Right ventricle myocardium superior (tissue), 1 donor: ENCODE data around the gene STK11IP. TPM values are rescaled to one million over a fixed set of nuclear protein-coding genes. Genes with fewer than 3 reads are reported as not detected.

Source experiments
- ATAC-seq: fragments of 200-7000 bp; cut with Tn5 transposase; one replicate; pipeline ENCODE4 v1.9.1; 2020; ENCODE audit warnings: mild to moderate bottlenecking; ENCODE audit not compliant: poor library complexity
- DNase-seq: peaks from one replicate; pipeline ENCODE4 v3.0.0-alpha.2; 2020
- intact Hi-C: fragments of 100-400 bp; cut with DNase I; formaldehyde crosslinking; loops from one replicate; pipeline ENCODE4 v1.11.2; 2022
- total RNA-seq: library from RNA; stranded (reverse); fragmentation: NEBNext Ultra II Directional; extraction: Animal tissue kit (Norgen Biotek cat#: 25700); gene quantifications from one replicate; pipeline ENCODE4 v1.2.1, GENCODE V29; 2021
- donor health status: DM: no; HTN: yes; CAD: no; lungs with severe emphysema.

The STK11IP gene
- total RNA-seq, 1 donor from 2014 or later, result 15.6 TPM

DNA sequence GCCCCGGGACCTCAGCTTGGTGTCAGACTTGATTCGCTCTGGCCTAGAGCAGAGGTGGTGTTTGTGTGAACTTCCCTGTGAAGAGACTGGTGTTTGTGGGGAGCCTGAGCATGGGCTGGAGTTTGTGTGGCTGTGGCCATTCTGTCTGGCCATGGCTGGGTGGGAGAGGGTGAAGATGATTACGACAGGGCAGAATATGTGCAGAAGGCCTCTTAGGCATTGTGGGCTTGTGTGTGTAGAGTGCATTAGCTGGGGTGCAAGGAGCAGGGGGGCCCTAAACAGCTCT is 36.8 kb upstream of the STK11IP start:
- no peak for ATAC-seq
- intact Hi-C loops, result loop anchor here (5.0 kb wide), 1 partner anchor 81 kb away; no protein-coding TSS in a partner anchor
- DNase-seq, result no peak

DNA sequence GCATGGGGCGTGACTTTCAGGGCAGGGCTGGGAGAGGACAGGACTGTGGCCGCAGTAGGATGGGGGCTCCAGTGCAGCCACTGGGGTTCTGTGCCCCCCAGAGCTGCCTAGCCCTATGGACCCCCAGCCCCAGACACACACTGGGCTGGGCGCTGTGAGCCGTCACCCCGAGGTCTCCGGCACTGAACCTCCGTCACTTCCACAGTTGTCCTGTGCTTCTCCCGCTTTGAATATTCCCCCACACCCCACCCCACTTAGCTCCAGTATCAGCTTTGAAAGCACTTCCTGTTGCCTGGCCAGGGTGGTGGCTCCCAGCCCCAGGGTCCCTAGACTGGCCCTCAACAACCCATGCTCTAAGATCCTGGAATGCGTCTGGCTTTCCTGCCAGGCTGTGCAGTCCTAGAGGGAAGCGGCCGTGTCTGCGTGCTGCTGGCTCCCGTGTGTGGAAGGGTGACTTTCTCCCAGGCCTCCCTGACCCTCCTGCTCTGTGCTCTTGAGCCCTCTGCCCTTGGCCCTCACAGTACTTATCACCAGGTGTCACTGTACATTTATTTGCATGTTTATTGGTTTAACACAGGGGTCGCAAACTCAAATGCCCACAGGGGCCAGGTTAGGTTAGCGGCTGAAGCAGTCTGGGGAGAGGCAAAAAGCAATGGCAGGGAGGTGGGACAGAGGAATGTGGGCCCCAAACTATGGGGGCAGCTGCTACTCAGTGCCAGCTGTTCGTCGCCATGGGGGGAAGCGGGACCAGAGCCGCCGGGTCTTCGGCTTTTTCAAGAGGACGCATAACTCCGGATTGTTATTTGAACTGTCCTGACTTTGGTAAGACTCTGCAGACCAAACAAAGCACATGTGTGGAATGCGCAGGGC is 36.2 kb upstream of the STK11IP start:
- ATAC-seq (peak; percentile 28), DNase-seq (no peak)
- intact Hi-C loops, result loop anchor here (5.0 kb wide), 1 partner anchor 81 kb away; no protein-coding TSS in a partner anchor

DNA sequence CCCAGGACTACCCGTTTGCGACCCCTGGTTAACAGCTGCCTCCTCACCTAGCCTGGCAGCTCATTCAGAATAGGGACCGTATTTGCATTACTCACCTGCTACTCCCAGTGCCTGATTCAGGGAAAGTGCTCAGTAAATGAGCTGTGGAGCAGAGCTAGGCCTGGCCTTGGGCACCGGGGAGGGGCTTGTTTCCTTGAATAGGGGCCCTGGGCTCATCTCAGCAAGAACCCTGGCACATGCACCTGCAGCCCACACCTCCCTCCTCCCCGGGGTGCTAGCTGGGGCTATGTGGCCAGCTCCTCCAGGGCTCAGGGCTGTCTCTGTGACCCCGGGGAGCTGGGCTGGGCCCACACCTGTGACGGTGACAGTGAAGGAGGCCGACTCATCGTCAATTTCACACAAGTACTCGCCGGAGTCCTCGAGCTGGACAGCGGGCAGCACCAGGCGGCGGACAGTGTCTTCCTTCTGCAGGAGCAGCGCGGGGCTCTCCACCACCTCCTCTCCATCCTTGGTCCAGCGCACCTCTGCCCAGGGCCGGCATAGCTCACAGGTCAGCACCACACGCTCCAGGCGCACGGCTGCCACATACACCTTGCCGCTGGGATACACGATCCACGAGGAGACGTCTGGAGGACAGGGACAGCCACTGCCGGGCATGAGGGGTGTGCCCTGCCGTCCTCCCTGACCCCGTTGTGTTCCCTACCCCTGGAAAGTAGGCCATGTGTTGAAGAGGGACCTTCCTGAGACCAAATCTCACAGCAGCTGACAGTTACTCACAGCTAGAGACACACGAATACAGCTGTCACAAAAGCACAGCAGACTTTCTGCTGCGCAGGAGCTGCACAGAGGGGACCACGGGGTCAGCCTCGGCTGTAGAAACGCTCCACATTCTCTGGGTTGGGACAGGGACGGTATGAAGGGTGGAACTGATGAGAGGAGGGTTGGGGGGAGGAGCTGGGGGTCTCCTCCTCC is 35.3 kb upstream of the STK11IP start:
- ATAC-seq (no peak), DNase-seq (no peak)
- intact Hi-C loops, result loop anchor here (5.0 kb wide), 1 partner anchor 80 kb away; no protein-coding TSS in a partner anchor

DNA sequence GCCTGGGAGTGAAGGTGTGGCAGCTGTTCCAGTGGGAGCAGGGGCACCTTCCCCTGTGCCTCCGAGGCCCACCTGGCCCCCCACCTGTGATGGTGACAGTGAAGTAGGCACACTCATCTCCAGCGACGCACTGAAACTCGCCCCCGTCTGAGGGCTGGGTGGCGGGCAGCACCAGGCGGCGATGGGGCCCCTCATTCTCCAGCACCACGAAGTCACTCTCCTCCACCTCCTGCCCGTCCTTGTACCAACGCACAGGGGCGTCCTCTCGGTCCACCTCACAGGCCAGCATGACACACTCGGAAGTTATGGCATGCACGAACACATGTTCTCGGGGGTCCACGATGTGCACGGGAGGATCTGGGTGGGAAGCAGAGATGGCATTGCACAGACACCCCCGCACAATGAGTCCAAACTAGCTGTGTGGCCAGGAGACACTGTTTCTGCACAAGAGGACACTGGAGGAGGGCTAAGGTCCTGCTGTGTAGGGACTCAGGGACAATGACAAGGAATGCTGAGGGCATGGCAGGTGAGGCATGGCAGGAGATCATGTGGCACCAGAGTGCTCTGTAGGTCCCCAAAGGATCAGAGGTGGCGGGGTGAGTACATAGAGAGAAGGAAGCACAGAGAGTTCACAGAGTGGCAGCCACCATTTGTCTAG is 34.3 kb upstream of the STK11IP start:
- intact Hi-C loops, result loop anchor here (5.0 kb wide), 1 partner anchor 79 kb away; no protein-coding TSS in a partner anchor
- DNase-seq (no peak), ATAC-seq (no peak)

DNA sequence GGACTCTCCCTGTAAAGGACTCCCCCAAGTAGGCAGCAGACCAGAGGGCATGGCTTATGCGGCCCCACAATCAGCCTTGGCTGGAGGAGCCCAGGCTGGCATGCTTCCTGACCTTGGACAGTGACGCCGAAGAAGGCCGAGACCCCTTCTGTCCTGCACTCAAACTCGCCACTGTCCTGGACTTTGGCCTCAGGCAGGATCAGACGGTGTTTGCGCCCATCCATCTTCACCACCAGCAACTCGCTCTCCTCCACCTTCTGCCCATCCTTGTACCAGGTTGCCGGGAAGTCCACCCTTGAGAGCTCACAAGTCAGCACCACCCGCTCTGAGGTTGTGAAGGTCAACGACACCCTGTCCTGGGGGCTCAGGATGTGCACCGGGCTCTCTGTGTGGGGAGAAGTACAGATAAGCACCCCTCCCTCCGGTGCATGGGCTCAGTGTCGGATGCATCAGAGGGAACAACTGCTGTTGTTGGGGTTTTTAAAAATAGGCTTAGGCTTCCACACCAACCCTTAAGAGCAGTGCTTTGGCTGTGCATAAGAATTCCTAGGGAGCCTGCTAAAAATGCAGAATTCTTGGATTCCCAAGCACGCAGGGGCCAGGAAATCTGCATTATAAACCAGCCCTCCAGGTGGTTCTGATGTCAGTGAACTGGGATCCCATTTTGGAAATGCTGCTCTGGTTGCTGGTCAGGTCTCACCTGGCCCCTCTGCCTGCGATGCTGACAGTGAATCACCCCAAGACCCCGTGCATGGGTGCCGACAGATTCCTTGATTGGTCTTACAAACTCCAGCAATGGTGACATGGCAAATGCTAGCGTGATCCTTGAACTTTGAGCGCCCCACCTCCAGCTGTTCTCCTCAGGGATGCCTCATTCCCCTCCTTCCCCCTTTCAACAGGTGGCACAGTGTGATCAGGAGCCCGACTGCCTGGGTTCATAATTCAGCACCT is 32.3 kb upstream of the STK11IP start:
- intact Hi-C loops, result no loop called here
- DNase-seq (no peak), ATAC-seq (no peak)

DNA sequence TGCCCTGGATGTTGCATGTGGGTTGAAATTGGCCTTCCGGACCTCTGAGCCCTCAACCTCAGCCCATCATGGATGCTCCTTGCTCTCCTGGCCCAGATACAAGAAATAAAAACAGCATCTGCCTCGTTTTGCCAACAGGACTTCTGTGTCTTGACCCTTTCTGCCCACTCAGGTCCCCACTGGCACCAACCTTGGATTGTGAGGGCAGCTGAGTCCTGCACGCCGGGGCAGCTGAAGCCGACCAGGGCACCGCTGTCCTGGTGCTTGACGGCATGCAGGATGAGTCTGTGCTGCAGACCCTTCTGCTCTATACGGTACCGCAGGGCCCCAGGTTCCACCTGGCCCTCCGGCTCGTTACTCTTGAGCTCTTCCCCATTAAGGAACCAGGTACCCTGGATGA is 31.0 kb upstream of the STK11IP start:
- intact Hi-C loops, result no loop called here
- ATAC-seq (no peak), DNase-seq (no peak)

DNA sequence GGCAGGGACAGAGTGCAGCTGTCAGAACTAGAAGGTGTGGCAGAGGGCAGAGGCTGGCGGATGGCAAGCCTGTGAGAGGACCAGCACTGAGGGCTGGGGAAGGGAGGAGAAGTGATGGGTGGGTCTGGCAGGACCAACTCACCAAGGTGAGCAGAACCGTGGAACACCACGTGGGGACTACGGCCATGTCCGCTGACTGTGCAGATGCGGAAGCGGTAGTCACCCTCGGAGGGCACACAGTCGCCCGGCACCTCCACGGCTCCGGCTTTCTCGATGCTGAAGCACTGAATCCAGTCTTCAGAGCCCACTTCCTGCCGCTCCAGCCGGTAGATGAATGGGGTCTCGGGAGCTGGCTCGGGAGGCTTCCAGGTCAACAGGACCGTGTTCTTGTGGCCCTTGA is 30.5 kb upstream of the STK11IP start:
- DNase-seq (peak; percentile 37), ATAC-seq (no peak)
- intact Hi-C loops, result no loop called here

DNA sequence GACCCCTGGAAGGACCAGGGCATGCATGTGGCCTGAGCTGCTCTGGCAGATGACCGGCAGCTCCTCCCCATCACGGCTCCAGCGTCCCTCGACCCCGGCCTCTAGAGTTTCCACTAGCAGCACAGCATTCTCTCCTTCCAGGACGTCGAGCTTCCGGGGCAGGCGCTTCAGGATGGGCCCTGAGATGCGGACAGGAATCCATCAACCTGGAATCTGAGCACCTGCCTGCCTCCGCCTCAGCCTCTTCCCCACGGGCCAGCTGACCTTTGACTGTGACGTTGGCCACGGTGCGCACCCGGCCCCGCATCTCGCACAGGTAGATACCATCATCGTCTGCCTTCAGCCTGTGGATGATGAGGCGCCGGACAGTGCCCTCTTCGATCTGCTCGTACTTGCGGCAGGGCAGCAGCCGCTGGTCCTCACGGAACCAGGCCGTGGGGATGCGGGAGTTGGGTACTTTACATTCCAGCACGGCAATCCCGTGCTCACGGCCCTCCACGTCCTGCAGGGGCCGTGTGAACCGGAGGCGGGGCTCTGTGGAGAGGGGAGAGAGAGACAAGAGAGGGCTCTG is 29.8 kb upstream of the STK11IP start:
- intact Hi-C loops, result no loop called here
- ATAC-seq (no peak), DNase-seq (no peak)

DNA sequence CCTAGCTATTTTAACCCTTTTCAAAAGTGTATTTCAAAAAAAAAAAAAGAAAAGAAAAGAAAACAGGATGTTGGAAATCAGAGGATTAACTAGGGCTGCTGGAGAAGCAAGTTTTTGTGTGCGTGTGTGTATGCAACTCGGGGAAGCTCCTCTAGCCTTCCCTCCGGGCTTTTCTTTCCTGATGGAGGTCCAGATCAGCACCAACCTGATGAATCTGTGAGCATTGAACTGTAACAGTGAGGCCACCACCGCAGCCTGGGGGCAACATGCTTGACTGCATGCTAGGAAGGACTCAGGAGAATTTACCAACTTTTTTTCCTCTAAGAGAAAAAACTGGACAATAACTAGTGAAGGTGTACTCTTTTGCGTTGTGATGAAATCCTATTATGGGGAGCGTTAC is 28.6 kb upstream of the STK11IP start:
- no peak for ATAC-seq
- intact Hi-C loops, result no loop called here

DNA sequence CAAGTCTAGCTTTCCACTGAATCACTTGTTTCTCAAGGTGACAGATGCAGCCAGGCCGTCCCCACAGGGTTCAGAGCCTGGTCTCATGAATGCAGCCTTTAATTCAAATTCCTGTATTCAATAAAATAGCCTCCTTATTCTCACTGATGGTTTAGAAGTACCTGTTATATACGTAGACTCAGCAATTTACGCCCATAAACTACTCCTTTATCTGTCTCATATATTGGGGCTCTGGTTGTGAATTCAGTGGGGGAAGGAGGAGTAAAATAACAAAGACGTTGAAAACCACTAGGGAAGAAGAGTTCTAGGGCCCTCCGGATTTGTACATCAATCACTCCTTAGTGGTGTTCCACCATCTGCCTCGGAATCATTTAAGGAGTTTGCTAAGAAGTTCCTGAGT is 28.0 kb upstream of the STK11IP start:
- intact Hi-C loops, result no loop called here
- ATAC-seq (no peak), DNase-seq (no peak)

More for the DNA sequence above, 28.6 kb upstream of the STK11IP start:
- DNase-seq, result no peak

DNA sequence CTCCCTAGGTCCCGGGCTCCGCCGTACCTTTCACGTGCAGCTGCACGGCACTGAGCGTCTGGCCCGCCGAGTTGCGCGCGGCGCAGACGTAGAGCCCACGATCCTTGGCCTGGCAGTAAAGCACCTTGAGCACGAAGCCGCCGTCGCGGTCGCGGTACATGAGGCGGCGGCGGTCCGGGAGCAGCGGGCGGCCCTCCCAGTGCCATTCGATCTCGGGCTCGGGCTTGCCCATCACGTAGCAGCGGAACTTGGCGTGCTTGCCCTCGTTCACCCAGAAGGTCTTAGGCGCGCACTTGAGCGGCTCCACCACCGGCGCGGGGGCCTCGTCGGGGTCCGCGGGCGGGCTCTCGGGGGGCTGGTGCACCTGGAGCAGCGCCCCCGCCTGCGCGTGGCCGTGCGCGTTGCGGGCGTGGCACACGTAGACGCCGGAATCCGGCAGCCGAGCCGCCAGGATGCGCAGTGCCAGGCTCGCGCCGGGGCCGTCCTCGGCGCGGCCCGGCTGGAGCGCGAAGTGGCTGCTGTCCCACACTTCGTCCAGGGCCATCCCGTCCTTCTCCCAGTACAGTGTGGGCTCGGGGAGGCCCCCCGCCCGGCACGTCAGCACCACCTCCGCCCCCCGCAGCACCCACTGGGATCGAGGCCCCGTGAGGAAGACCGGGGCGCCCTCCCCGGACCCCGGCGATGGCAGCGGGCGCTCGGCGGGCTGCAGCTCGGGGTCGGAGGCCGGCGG is 27.3 kb upstream of the STK11IP start:
- DNase-seq, result no peak
- intact Hi-C loops, result no loop called here
- peak; percentile 36 for ATAC-seq

DNA sequence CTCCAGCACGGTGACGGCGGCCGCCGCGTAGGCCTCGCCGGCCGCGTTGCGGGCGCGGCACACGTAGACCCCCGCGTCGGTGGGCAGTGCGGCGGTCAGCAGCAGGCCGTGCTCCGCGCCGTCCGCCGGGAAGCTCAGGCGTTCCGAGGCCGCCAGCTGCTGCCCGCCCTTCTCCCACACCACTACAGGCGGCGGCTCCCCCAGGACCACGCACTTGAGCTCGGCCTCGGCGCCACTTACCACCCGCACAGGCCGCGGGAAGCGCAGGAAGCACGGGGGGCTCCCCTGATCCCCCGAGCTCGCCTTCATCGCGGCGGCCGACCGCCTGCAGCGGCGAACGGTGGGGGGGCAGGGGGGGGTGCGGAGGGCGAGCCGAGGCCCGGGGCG is 26.7 kb upstream of the STK11IP start:
- intact Hi-C loops, result no loop called here
- peak; percentile 10 for ATAC-seq
- no peak for DNase-seq

DNA sequence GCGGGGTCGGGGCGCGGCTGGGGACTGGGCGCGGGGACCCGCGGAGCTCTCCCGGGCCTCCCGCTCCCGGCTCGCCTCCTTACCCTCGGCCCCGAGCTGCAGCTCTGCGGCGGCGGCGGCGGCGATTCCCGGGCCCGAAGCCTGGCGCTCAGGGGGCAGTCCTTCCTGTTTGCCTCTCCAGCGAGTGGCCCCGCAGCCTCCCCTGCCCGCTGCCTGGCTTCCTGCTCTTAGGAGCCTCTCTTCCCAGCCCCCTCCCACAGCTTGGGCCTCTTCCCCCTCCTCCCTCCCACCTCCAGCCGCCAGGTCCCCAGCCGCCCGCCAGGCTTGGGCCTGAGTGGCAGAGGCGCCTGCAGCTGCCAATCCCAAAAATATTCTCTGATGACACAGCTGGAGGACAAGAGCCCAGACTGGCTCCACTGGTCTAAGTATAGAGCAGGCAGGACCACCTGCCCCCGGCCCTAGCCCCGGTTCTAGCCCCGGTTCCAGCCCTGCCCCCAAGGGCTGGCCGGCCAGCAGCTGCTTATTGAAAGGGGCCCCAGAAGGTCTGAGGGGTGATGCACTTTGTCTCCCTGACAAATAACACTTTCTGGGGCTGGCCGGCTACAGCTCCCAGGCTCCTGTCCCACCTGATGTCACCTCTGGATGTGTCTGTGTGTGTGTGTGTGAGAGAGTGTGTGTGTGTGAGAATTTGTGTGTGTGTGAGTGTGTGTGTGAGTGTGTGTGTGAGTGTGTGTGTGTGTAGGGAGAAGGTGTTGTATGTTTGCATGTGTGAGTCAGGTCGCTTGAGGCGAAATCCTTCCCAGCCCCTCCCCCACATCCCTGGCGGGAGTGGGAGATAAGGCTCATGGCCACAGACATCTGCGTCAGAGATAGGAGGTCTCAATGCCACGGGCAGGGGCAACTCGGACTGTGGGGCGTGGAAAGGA is 26.1 kb upstream of the STK11IP start, which contains the start of gene OBSL1:
TSS of gene OBSL1 (minus strand) at position 229 of the 926 bp plus-strand sequence. CDS start 307 bp downstream, outside the sequence.
- intact Hi-C loops, result no loop called here
- ATAC-seq, result peak; percentile 86
- DNase-seq, result peak; percentile 88

DNA sequence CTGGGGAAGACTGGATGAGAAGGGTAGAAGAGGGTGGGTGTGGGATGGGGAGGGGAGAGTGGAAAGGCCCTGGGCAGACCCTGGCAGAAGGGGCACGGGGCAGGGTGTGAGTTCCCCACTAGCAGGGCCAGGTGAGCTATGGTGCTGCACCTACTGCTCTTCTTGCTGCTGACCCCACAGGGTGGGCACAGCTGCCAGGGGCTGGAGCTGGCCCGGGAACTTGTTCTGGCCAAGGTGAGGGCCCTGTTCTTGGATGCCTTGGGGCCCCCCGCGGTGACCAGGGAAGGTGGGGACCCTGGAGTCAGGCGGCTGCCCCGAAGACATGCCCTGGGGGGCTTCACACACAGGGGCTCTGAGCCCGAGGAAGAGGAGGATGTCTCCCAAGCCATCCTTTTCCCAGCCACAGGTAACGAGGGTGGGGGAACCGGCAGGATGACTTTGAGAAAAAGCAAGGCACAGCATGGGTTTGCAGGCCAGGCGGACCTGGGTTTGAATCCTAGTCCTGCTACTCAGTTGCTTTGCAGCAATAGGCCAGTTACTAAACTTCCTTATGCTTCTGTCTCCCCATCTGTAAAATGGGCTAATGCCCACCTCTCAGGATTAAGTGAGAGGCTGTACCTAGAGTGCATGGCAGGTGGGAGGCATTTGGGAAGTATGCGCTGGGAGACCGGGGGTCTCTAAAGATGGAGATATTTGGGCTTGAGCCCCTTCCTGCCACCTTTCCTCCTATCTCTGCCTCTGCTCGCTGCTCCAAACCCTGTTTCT is 25.2 kb upstream of the STK11IP start, which contains the start of gene INHA:
TSS of gene INHA (plus strand) at position 74 of the 765 bp plus-strand sequence. CDS start at position 139, 65 bp downstream.
- intact Hi-C loops, result no loop called here
- no peak for ATAC-seq
- no peak for DNase-seq

DNA sequence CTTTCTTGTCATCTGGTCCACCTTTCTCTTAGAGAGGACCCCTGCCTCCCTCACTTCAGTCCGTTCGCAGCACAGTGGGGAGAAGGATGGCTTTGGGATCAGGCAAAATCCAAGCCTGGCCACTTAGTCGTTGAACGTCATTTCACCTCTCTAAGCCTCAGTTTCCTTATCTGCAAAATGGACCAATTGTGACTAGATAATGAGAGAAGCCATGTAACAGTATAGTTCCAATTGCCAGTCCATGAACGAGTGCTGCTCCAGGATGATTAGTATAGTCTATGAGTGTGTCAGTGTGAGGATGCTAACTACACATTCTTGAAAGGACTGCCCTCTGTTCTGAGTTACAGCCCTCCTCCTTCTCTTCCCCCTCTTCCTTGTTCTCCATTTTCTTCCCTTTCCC is 24.5 kb upstream of the STK11IP start:
- no peak for ATAC-seq
- no peak for DNase-seq
- intact Hi-C loops, result no loop called here
